22Rv1 (cell line): ENCODE data around the gene NKX6-1.

ENCODE experiments used
- ZFX ChIP-seq: fragments of 450-650 bp; IDR thresholded peaks from 2 replicates; pipeline ENCODE4 v1.6.1; 2017; ENCODE audit warnings: antibody characterized with exemption, borderline replicate concordance
- TF ChIP-seq, protein P1 (sequence below): fragments of 450-650 bp; IDR thresholded peaks from 2 replicates; pipeline ENCODE4 v1.5.1; 2017; ENCODE audit warnings: mild to moderate bottlenecking

DNA sequence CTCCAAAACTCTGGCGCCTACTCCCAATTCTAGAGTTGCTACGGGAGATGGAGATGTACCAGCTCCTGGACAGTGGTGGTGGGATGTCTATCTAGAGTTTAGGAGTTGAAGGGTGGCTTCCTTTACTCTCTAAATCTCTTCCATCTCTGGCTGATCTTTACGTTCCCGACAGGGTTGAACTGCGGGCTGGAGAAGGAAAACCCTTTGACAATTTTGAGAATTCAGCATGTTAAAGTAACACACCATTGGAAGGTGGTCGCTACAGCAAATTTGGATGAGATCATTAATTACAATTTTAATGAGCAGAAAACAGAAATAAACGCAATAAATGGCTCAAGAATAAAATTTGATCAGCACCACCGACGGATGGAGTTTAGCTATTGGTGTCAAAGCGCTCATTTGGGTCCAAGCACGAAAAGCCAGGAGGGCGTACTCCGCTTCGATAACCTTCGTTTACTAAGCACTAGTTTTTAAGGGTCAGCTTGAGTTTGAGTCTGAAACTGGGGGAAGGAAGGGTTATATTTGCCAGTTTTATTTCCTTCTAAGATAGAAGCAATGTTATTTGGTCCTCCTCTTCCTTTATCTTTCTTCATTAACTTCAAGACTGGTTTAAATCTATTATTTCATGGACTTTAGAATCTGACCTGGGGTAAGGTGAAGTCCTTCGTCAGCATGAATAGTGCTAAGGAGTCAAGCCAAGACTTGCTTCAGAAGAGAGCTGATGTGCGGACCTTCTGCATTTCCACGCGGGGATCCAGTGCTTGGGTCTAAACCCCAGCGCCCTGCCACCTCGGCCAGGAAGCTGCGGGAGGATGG lies 1.5 kb upstream of the NKX6-1 start:
- TF ChIP-seq, protein P1, sequence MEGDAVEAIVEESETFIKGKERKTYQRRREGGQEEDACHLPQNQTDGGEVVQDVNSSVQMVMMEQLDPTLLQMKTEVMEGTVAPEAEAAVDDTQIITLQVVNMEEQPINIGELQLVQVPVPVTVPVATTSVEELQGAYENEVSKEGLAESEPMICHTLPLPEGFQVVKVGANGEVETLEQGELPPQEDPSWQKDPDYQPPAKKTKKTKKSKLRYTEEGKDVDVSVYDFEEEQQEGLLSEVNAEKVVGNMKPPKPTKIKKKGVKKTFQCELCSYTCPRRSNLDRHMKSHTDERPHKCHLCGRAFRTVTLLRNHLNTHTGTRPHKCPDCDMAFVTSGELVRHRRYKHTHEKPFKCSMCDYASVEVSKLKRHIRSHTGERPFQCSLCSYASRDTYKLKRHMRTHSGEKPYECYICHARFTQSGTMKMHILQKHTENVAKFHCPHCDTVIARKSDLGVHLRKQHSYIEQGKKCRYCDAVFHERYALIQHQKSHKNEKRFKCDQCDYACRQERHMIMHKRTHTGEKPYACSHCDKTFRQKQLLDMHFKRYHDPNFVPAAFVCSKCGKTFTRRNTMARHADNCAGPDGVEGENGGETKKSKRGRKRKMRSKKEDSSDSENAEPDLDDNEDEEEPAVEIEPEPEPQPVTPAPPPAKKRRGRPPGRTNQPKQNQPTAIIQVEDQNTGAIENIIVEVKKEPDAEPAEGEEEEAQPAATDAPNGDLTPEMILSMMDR = no peak
- TF ChIP-seq ZFX = no peak
